ENCODE data around the gene FHL2.

FHL2 gene

GRCh38 chr2:105377871-105378270, 21.0 kb downstream of the FHL2 start:
- DNase-seq: peak; percentile 41

- DNase-seq: no peak
These were observed 22.0 kb downstream of the FHL2 start for GRCh38 chr2:105376789-105377240.

- DNase-seq: no peak
These were observed 22.8 kb downstream of the FHL2 start for GRCh38 chr2:105376010-105376409.

- DNase-seq: no peak
These were observed 23.8 kb downstream of the FHL2 start for GRCh38 chr2:105375001-105375561.

- DNase-seq: no peak
These were observed 24.9 kb downstream of the FHL2 start for GRCh38 chr2:105373895-105374401.

GRCh38 chr2:105373344-105373781, 25.5 kb downstream of the FHL2 start:
- no peak for DNase-seq

GRCh38 chr2:105371810-105372209, 27.0 kb downstream of the FHL2 start:
- DNase-seq: no peak

- no peak for DNase-seq
These were observed 27.7 kb downstream of the FHL2 start for GRCh38 chr2:105371156-105371555.

GRCh38 chr2:105369777-105370690, 28.8 kb downstream of the FHL2 start:
- DNase-seq: peak; percentile 93

GRCh38 chr2:105368759-105369408, 30.0 kb downstream of the FHL2 start:
- no peak for DNase-seq

- no peak for DNase-seq
These were observed 33.6 kb downstream of the FHL2 start for GRCh38 chr2:105365206-105365605.

- no peak for DNase-seq
These were observed 34.3 kb downstream of the FHL2 start for GRCh38 chr2:105364436-105365139.

GRCh38 chr2:105362862-105363591, 35.8 kb downstream of the FHL2 start:
- no peak for DNase-seq

GRCh38 chr2:105361102-105361889, 37.6 kb downstream of the FHL2 start:
- DNase-seq: no peak

- no peak for DNase-seq
These were observed 40.3 kb downstream of the FHL2 start for GRCh38 chr2:105358593-105358992.

- no peak for DNase-seq
These were observed 41.7 kb downstream of the FHL2 start for GRCh38 chr2:105357122-105357521.

- DNase-seq: peak; percentile 73
These were observed 54.0 kb downstream of the FHL2 start for GRCh38 chr2:105344704-105345345.

- no peak for DNase-seq
These were observed 59.4 kb downstream of the FHL2 start for GRCh38 chr2:105339414-105339813.

GRCh38 chr2:105338020-105338385, 60.8 kb downstream of the FHL2 start:
- peak; percentile 24 for DNase-seq

- peak; percentile 91 for DNase-seq
These were observed 61.5 kb downstream of the FHL2 start, which contains the start of gene C2orf49 for GRCh38 chr2:105337122-105338019. Gene C2orf49, plus strand, starts transcription at chr2:105337540. Its CDS starts 48 bp downstream, at chr2:105337588.
